SK-N-SH (cell line): ENCODE measurements around the gene CCDC81. TPM values are rescaled to one million over a fixed set of nuclear protein-coding genes. Genes with fewer than 3 reads are reported as not detected.

Experiments
- CTCF ChIA-PET: fragments of 300-600, 350-600 bp; formaldehyde crosslinking; extraction: SDS; loops from one replicate; lab custom pipeline; 2021; lab: Yijun Ruan, JAX
- POLR2A ChIA-PET: fragments of 350-600 bp; sonication (Branson Sonifier 250); formaldehyde crosslinking; extraction: SDS; loops from one replicate; lab custom pipeline; 2020; ENCODE audit warnings: antibody characterized with exemption, inconsistent platforms; lab: Yijun Ruan, JAX
- DNase-seq: peaks from one replicate; pipeline ENCODE4 v3.0.0; 2012
- H2AFZ ChIP-seq: fragments of 200-600 bp; sonication (generic); 2 replicates; pipeline ENCODE4 v1.8.1; 2016; ENCODE audit warnings: antibody characterized with exemption, mild to moderate bottlenecking, low read depth
- H3F3A ChIP-seq: fragments of 200-600 bp; sonication (generic); replicated peaks from 2 replicates; pipeline ENCODE3; 2016; ENCODE audit warnings: antibody characterized with exemption, mild to moderate bottlenecking; ENCODE audit not compliant: insufficient read depth
- H3K27ac ChIP-seq, 2 experiments: fragments of 200-500 bp in 1 of 2; fragments of 200-600 bp in 1 of 2; sonication (Bioruptor generic) in 1 of 2; sonication (generic), shearing (Covaris generic) in 1 of 2; 2 replicates each; pipeline versions ENCODE4 v1.5.1 to v1.6.1; 2014 to 2016; ENCODE audit warnings: low read depth in 2 of 2, inconsistent platforms in 1 of 2, low read length in 1 of 2, mild to moderate bottlenecking in 1 of 2, mixed read lengths in 1 of 2
- H3K27me3 ChIP-seq: fragments of 200-600 bp; sonication (generic), shearing (Covaris generic); 2 replicates; pipeline ENCODE4 v1.6.1; 2016; ENCODE audit warnings: mixed run types; ENCODE audit not compliant: insufficient read depth
- H3K36me3 ChIP-seq, 2 experiments: fragments of 200-500 bp in 1 of 2; fragments of 200-600 bp in 1 of 2; sonication (Bioruptor generic) in 1 of 2; sonication (generic) in 1 of 2; replicated peaks in 1 of 2; 2 replicates each; pipeline versions ENCODE3 to v1.5.1; 2014 to 2016; ENCODE audit warnings: low read length in 1 of 2, mild to moderate bottlenecking in 1 of 2; ENCODE audit not compliant: insufficient read depth in 2 of 2, control insufficient read depth in 1 of 2
- H3K4me1 ChIP-seq, 2 experiments: fragments of 200-500 bp in 1 of 2; fragments of 200-600 bp in 1 of 2; sonication (Bioruptor generic) in 1 of 2; sonication (generic), shearing (Covaris generic) in 1 of 2; 2 replicates each; pipeline versions ENCODE4 v1.5.1 to v1.6.1; 2014 to 2016; ENCODE audit warnings: low read depth in 1 of 2, low read length in 1 of 2, mixed run types in 1 of 2; ENCODE audit not compliant: insufficient read depth in 2 of 2, control insufficient read depth in 1 of 2
- H3K4me2 ChIP-seq: fragments of 200-600 bp; sonication (generic), shearing (Covaris generic); 2 replicates; pipeline ENCODE4 v1.6.1; 2017; ENCODE audit warnings: mixed run types
- H3K4me3 ChIP-seq, 2 experiments: fragments of 200-500 bp in 1 of 2; fragments of 200-600 bp in 1 of 2; sonication (Bioruptor generic) in 1 of 2; sonication (generic), shearing (Covaris generic) in 1 of 2; 2 replicates each; pipeline versions ENCODE4 v1.5.1 to v1.8.1; 2014 to 2016; ENCODE audit warnings: low read depth in 2 of 2, inconsistent platforms in 1 of 2, low read length in 1 of 2, mild to moderate bottlenecking in 1 of 2, mixed read lengths in 1 of 2, moderate library complexity in 1 of 2
- H3K79me2 ChIP-seq: fragments of 200-600 bp; sonication (generic); 2 replicates; pipeline ENCODE4 v1.8.1; 2017; ENCODE audit warnings: mild to moderate bottlenecking; ENCODE audit not compliant: insufficient read depth
- H3K9ac ChIP-seq: fragments of 200-600 bp; sonication (generic); 2 replicates; pipeline ENCODE4 v1.6.1; 2017; ENCODE audit warnings: mixed run types
- H3K9me2 ChIP-seq: fragments of 200-600 bp; sonication (generic); 2 replicates; pipeline ENCODE4 v1.6.1; 2017; ENCODE audit warnings: mixed run types
- H3K9me3 ChIP-seq: fragments of 200-600 bp; sonication (generic); 2 replicates; pipeline ENCODE4 v1.6.1; 2017; ENCODE audit warnings: mixed run types, mild to moderate bottlenecking, moderate library complexity
- H4K20me1 ChIP-seq: fragments of 200-600 bp; sonication (generic); 2 replicates; pipeline ENCODE4 v1.6.1; 2017; ENCODE audit warnings: mild to moderate bottlenecking, mixed run types; ENCODE audit not compliant: insufficient read depth
- CTCF ChIP-seq: fragments of 200-600 bp; sonication (generic); IDR thresholded peaks from 2 replicates; pipeline ENCODE4 v1.6.1; 2017; ENCODE audit warnings: antibody characterized with exemption, mild to moderate bottlenecking, moderate library complexity
- EP300 ChIP-seq, 2 experiments: IDR thresholded peaks; 2 replicates each; pipeline versions ENCODE4 v1.4.0 to v1.6.1; 2012; ENCODE audit warnings: borderline replicate concordance in 1 of 2, low read depth in 1 of 2, low read length in 1 of 2
- FOXM1 ChIP-seq: IDR thresholded peaks from 2 replicates; pipeline ENCODE4 v1.4.0; 2012; ENCODE audit warnings: low read depth, mild to moderate bottlenecking
- GATA2 ChIP-seq: sonication (generic); formaldehyde crosslinking; IDR thresholded peaks from 2 replicates; pipeline ENCODE4 v1.5.0; 2020; ENCODE audit warnings: mild to moderate bottlenecking, missing genetic modification reagents
- IRF3 ChIP-seq: fragments of 150-350 bp; IDR thresholded peaks from 2 replicates; pipeline ENCODE4 v1.6.1; 2016; ENCODE audit warnings: mild to moderate bottlenecking, low read depth, low read length
- MEF2A ChIP-seq: IDR thresholded peaks from 2 replicates; pipeline ENCODE4 v1.4.0; 2012; ENCODE audit warnings: low read depth, borderline replicate concordance
- MXI1 ChIP-seq: IDR thresholded peaks from 2 replicates; pipeline ENCODE4 v1.6.1; 2012; ENCODE audit warnings: mild to moderate bottlenecking, low read depth, low read length, improper control_type of control experiment
- NRF1 ChIP-seq: IDR thresholded peaks from 2 replicates; pipeline ENCODE4 v1.6.1; 2012; ENCODE audit warnings: low read depth, mild to moderate bottlenecking, low read length
- PBX3 ChIP-seq: IDR thresholded peaks from 2 replicates; pipeline ENCODE4; 2012
- POLR2AphosphoS5 ChIP-seq: IDR thresholded peaks from 2 replicates; pipeline ENCODE4 v1.6.1; 2012; ENCODE audit warnings: low read depth, low read length
- RCOR1 ChIP-seq: fragments of 150-350 bp; IDR thresholded peaks from 2 replicates; pipeline ENCODE4 v1.6.1; 2017; ENCODE audit warnings: antibody characterized with exemption, low read length
- RFX5 ChIP-seq: IDR thresholded peaks from 2 replicates; pipeline ENCODE4 v1.6.1; 2012; ENCODE audit warnings: mild to moderate bottlenecking, improper control_type of control experiment, low read length
- RXRA ChIP-seq: IDR thresholded peaks from 2 replicates; pipeline ENCODE4 v1.4.0; 2012; ENCODE audit warnings: low read depth, mild to moderate bottlenecking, borderline replicate concordance
- SIN3A ChIP-seq: IDR thresholded peaks from 2 replicates; pipeline ENCODE4 v1.6.1; 2012; ENCODE audit warnings: low read depth, mild to moderate bottlenecking, low read length, moderate library complexity, borderline replicate concordance
- SMC3 ChIP-seq: IDR thresholded peaks from 2 replicates; pipeline ENCODE4 v1.6.1; 2012; ENCODE audit warnings: low read depth, low read length, improper control_type of control experiment
- TCF12 ChIP-seq: IDR thresholded peaks from 2 replicates; pipeline ENCODE4 v1.4.0; 2012
- TEAD4 ChIP-seq: IDR thresholded peaks from 2 replicates; pipeline ENCODE4 v1.4.0; 2012; ENCODE audit warnings: mild to moderate bottlenecking, borderline replicate concordance; ENCODE audit not compliant: insufficient read depth
- USF2 ChIP-seq: fragments of 150-350 bp; IDR thresholded peaks from 2 replicates; pipeline ENCODE4 v1.6.1; 2017; ENCODE audit warnings: antibody characterized with exemption, low read length, low read depth, borderline replicate concordance
- ZBTB33 ChIP-seq: IDR thresholded peaks from 2 replicates; pipeline ENCODE4 v1.4.0; 2012; ENCODE audit warnings: low read depth, borderline replicate concordance
- WGBS: methylation state at CpG from one replicate; pipeline ENCODE4 v1.1.6; 2017; ENCODE audit warnings: low lambda C conversion rate; 5-methylcytosine and 5-hydroxymethylcytosine counted together
- polyA plus RNA-seq, 3 experiments: library from polyadenylated mRNA; depleted of rRNA; stranded (reverse); fragments of >200 nt; gene quantifications; 2 replicates each; pipeline ENCODE4 v1.2.3, GENCODE V29; 2012

Gene CCDC81
- polyA plus RNA-seq, 1 of the 3 experiments (the other 2 are of a cell fraction): 0.49 TPM

GRCh38 chr11:86458294-86459001 is 83.8 kb downstream of the CCDC81 start:
- Histone ChIP-seq H4K20me1 (no peaks in the 10 kb centered on the region), H2AFZ (no peak overlapping the region), H3K27ac (peak overlapping the region in 1 of 2 experiments; percentile 87; a peak in 2 of 4 replicates), H3K27me3 (no peaks in the 10 kb centered on the region), H3K4me3 (no peak overlapping the region), H3K9ac (no peak overlapping the region; the same call in 1 of the 2 replicates), H3K36me3 (no peaks in the 10 kb centered on the region), H3K4me1 (peaks cover 2 to 21% of the 10 kb centered on the region in 2 experiments; a peak in 3 of 4 replicates), H3K9me3 (no peaks in the 10 kb centered on the region), H3F3A (peaks cover 7% of the 10 kb centered on the region), H3K4me2 (no peak overlapping the region), H3K79me2 (no peaks in the 10 kb centered on the region), H3K9me2 (no peaks in the 10 kb centered on the region)
- POLR2A ChIA-PET: no interaction called here
- TF ChIP-seq EP300 (IDR thresholded peaks at IDR 0.05; ENCODE audit: borderline replicate concordance in 1 of 2, low read depth in 1 of 2, low read length in 1 of 2) (no peak), GATA2 (CRISPR knock-in tag) (no peak), RCOR1 (no peak), SIN3A (no peak), FOXM1 (no peak), TCF12 (no peak), MXI1 (no peak), SMC3 (no peak), RXRA (no peak), ZBTB33 (no peak), CTCF (no peak), IRF3 (no peak), USF2 (no peak), POLR2AphosphoS5 (no peak), RFX5 (no peak), TEAD4 (no peak), MEF2A (no peak), NRF1 (no peak), PBX3 (no peak)
- no peak for DNase-seq
- CTCF ChIA-PET: interaction anchor here (1.6 to 9.1 kb wide), 6 partner anchors 11 to 604 kb away, joined by 5 to 42 read pairs (median 24); partner anchors contain the start of gene CCDC83
- WGBS: 93% methylated on average over 5 of the region's 5 CpGs
